Endothelial cell of umbilical vein (primary cell): ENCODE results near the gene ACTN1. TPM values are rescaled to one million over a fixed set of nuclear protein-coding genes. Genes with fewer than 3 reads are reported as not detected.

ENCODE experiments used
- BruUV-seq: library from RNA; stranded (reverse); fragments of 400-500 nt; replicated peaks from 2 replicates; lab custom pipeline; 2021; lab: Mats Ljungman, UMichigan
- CTCF ChIA-PET: fragments of 300-600, 350-600 bp; sonication (Branson Sonifier 250); formaldehyde crosslinking; loops from one replicate; lab custom pipeline; 2021; ENCODE audit warnings: antibody characterized with exemption, inconsistent platforms; lab: Charles Lee
- POLR2A ChIA-PET: fragments of 300-600, 350-600 bp; sonication (Branson Sonifier 250); formaldehyde crosslinking; loops from one replicate; lab custom pipeline; 2021; ENCODE audit warnings: antibody characterized with exemption, inconsistent platforms; lab: Charles Lee
- DNase-seq: peaks from one replicate; pipeline ENCODE4 v3.0.0-alpha.2; 2011; ENCODE audit warnings: low read depth, low spot score
- FAIRE-seq: peaks from 2 replicates; lab custom pipeline; 2011; peaks lifted over from hg19 to GRCh38; lab: Jason Lieb, UNC
- H2AFZ ChIP-seq: 2 replicates; pipeline ENCODE4 v1.6.0; 2012; ENCODE audit warnings: low read depth, low read length, control low read depth, inconsistent platforms
- H3K27ac ChIP-seq: 2 replicates; pipeline ENCODE4 v1.5.1; 2011; ENCODE audit warnings: low read depth, mild to moderate bottlenecking, control low read depth, low read length, moderate library complexity; ENCODE audit not compliant: insufficient read depth
- H3K27me3 ChIP-seq, 2 experiments: 2 replicates each; pipeline versions ENCODE4 v1.6.0 to v1.6.1; 2011; ENCODE audit warnings: low read length in 2 of 2, mixed read lengths in 1 of 2; ENCODE audit not compliant: control insufficient read depth in 2 of 2, insufficient read depth in 2 of 2
- H3K36me3 ChIP-seq, 2 experiments: 2 replicates in 1 of 2; 3 replicates in 1 of 2; pipeline ENCODE4 v1.5.1; 2011; ENCODE audit warnings: low read length in 2 of 2, mild to moderate bottlenecking in 1 of 2, moderate library complexity in 1 of 2; ENCODE audit not compliant: control insufficient read depth in 2 of 2, insufficient read depth in 2 of 2; ENCODE audit errors: extremely low read depth in 1 of 2
- H3K4me1 ChIP-seq: 3 replicates; pipeline ENCODE4 v1.5.1; 2011; ENCODE audit warnings: mild to moderate bottlenecking, low read length; ENCODE audit not compliant: control insufficient read depth, insufficient read depth; ENCODE audit errors: extremely low read depth
- H3K4me2 ChIP-seq: 2 replicates; pipeline ENCODE4 v1.6.1; 2011; ENCODE audit warnings: low read length, control low read depth, mixed read lengths; ENCODE audit not compliant: insufficient read depth
- H3K4me3 ChIP-seq, 3 experiments: fragments of 200-600 bp in 1 of 3; sonication (generic), shearing (Covaris generic) in 1 of 3; replicated peaks in 1 of 3; 2 replicates each; pipeline ENCODE4 v1.5.1; 2011 to 2016; ENCODE audit warnings: control low read depth in 3 of 3, low read length in 3 of 3, mild to moderate bottlenecking in 2 of 3, inconsistent platforms in 1 of 3, low read depth in 1 of 3, moderate library complexity in 1 of 3; ENCODE audit not compliant: insufficient read depth in 1 of 3
- H3K79me2 ChIP-seq: 2 replicates; pipeline ENCODE4 v1.6.0; 2012; ENCODE audit warnings: low read length, inconsistent platforms; ENCODE audit not compliant: control insufficient read depth, insufficient read depth
- H3K9ac ChIP-seq: replicated peaks from 2 replicates; pipeline ENCODE3; 2011; ENCODE audit warnings: low read length, control low read depth; ENCODE audit not compliant: insufficient read depth; ENCODE audit errors: extremely low read depth
- H3K9me1 ChIP-seq: replicated peaks from 3 replicates; pipeline ENCODE4 v1.6.0; 2011; ENCODE audit warnings: mild to moderate bottlenecking, low read length; ENCODE audit not compliant: control insufficient read depth, insufficient read depth; ENCODE audit errors: extremely low read depth
- H3K9me3 ChIP-seq: replicated peaks from 2 replicates; pipeline ENCODE4 v1.5.1; 2012; ENCODE audit warnings: low read length, inconsistent platforms; ENCODE audit not compliant: control insufficient read depth, insufficient read depth
- H4K20me1 ChIP-seq: replicated peaks from 2 replicates; pipeline ENCODE3; 2011; ENCODE audit warnings: mild to moderate bottlenecking, low read length; ENCODE audit not compliant: control insufficient read depth, insufficient read depth; ENCODE audit errors: extremely low read depth
- EZH2 ChIP-seq: IDR thresholded peaks from 2 replicates; pipeline ENCODE4 v1.6.1; 2012; ENCODE audit warnings: borderline replicate concordance, low read depth, mild to moderate bottlenecking, moderate library complexity, low read length, inconsistent platforms; ENCODE audit not compliant: severe bottlenecking
- FOS ChIP-seq: IDR thresholded peaks from 2 replicates; pipeline ENCODE4 v1.6.1; 2011; ENCODE audit warnings: mild to moderate bottlenecking, low read length, moderate library complexity, borderline replicate concordance; ENCODE audit not compliant: insufficient read depth
- GATA2 ChIP-seq: IDR thresholded peaks from 2 replicates; pipeline ENCODE4 v1.7.0; 2011; ENCODE audit warnings: low read depth, mild to moderate bottlenecking, moderate library complexity, mixed read lengths, low read length; ENCODE audit not compliant: insufficient read length, insufficient read depth
- JUN ChIP-seq: IDR thresholded peaks from 2 replicates; pipeline ENCODE4 v1.6.1; 2011; ENCODE audit warnings: borderline replicate concordance, low read depth; ENCODE audit not compliant: insufficient read length, insufficient read depth
- MYC ChIP-seq: IDR thresholded peaks from one replicate; pipeline ENCODE4 v1.6.1; 2011; ENCODE audit warnings: mild to moderate bottlenecking, low read depth, low read length
- POLR2A ChIP-seq: IDR thresholded peaks from 2 replicates; pipeline ENCODE4 v1.6.1; 2012; ENCODE audit warnings: low read depth, mild to moderate bottlenecking, control low read depth, low read length
- POLR2AphosphoS5 ChIP-seq: IDR thresholded peaks from 2 replicates; pipeline ENCODE4 v1.6.1; 2012; ENCODE audit warnings: low read depth, mild to moderate bottlenecking, control low read depth, low read length, moderate library complexity; ENCODE audit not compliant: insufficient read depth
- dilution Hi-C: fragments of 300-500 bp; cut with MboI; formaldehyde crosslinking; loops from one replicate; pipeline ENCODE4 v1.15.0; 2019; ENCODE audit warnings: low sequenced_read_pairs; ENCODE audit not compliant: extremely low pct_ligation_motif_present
- intact Hi-C: fragments of 100-400 bp; cut with micrococcal nuclease; formaldehyde crosslinking; loops from one replicate; pipeline ENCODE4 v1.10.0; 2022
- polyA plus RNA-seq, 4 experiments: library from polyadenylated mRNA; depleted of rRNA in 3 of 4; stranded (reverse) in 3 of 4; unstranded in 1 of 4; fragments of >200 nt; gene quantifications; 2 replicates each; pipeline versions ENCODE4 v1.2.1 to v1.2.3, GENCODE V29; 2011 to 2012; ENCODE audit warnings: missing spikeins in 1 of 4
- total RNA-seq: library from RNA; stranded (reverse); gene quantifications from 2 replicates; pipeline ENCODE4 v1.2.3, GENCODE V29; 2021
- TF ChIP-seq, protein P1 (sequence below): IDR thresholded peaks from 2 replicates; pipeline ENCODE4 v1.6.1; 2011; ENCODE audit not compliant: insufficient read depth, insufficient read length
- TF ChIP-seq, protein P2 (sequence below), 2 donors: IDR thresholded peaks; 1 replicate in 1 of 2; 2 replicates in 1 of 2; pipeline ENCODE4 v1.5.1; 2011; ENCODE audit warnings: low read length in 2 of 2, mild to moderate bottlenecking in 2 of 2, moderate library complexity in 2 of 2, control low read depth in 1 of 2, inconsistent platforms in 1 of 2, low read depth in 1 of 2; ENCODE audit not compliant: insufficient read depth in 1 of 2; ENCODE audit errors: extremely low read depth in 1 of 2

Gene ACTN1
- total and polyA plus RNA-seq, 2 donors (not counting 3 experiments of a cell fraction or from before 2014, with no cell fraction given), result 442 to 463 TPM

DNA sequence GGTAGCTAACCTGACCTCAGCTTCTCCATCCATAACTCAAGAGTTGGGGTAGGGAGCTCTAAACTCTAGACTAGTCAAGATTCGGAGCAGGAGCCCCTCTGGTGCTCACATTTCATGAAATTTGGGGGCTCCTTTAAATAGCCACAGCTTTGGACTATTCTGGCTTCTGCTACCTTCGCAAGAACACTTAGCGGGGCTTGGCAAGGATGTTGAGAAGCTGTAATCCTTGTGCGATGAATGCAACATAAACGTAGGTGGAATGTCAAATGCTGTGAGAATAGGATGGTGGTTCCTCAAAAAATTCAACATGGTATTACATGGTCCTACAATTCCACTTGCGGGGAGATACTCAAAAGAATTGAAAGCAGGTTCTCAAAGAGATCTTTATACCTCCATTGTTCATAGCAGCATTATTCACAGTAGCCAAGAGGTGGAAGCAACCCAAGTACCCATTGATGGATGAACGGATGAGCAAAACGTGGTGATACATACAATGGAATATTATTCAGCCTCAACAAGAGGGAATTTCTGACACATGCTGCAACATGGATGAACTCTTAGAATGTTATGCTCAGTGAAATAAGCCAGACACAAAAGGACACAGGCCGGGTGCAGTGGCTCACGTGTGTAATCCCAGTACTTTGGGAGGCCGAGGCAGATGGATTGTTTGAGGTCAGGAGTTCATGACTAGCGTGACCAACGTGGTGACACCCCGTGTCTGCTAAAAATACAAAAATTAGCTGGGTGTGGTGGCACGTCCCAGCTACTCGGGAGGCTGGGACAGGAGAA lies 73.8 kb downstream of the ACTN1 start:
- Histone ChIP-seq H3K79me2 (peaks cover 37% of the 10 kb centered on the region), H4K20me1 (no peaks in the 10 kb centered on the region), H3K9me3 (no peaks in the 10 kb centered on the region), H3K9me1 (no peaks in the 10 kb centered on the region), H3K27ac (no peak overlapping the region), H3K36me3 (peaks cover 58 to 66% of the 10 kb centered on the region in 2 experiments), H3K4me2 (no peak overlapping the region), H3K4me1 (no peaks in the 10 kb centered on the region), H3K27me3 (no peaks in the 10 kb centered on the region), H3K9ac (no peak overlapping the region), H2AFZ (no peak overlapping the region), H3K4me3 (no peak overlapping the region)
- POLR2A ChIA-PET, result no interaction called here
- FAIRE-seq (no peak), DNase-seq (no peak)
- dilution Hi-C loops, result no loop called here
- TF ChIP-seq, protein P1, sequence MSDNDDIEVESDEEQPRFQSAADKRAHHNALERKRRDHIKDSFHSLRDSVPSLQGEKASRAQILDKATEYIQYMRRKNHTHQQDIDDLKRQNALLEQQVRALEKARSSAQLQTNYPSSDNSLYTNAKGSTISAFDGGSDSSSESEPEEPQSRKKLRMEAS, result no peak
- TF ChIP-seq POLR2AphosphoS5, result no peak
- BruUV-seq, result no TSS peak
- CTCF ChIA-PET, result interaction anchor here (0.8 to 5.1 kb wide), 6 partner anchors 13 to 202 kb away, joined by 3 to 33 read pairs (median 4); no protein-coding TSS in a partner anchor
- intact Hi-C loops, result no loop called here

DNA sequence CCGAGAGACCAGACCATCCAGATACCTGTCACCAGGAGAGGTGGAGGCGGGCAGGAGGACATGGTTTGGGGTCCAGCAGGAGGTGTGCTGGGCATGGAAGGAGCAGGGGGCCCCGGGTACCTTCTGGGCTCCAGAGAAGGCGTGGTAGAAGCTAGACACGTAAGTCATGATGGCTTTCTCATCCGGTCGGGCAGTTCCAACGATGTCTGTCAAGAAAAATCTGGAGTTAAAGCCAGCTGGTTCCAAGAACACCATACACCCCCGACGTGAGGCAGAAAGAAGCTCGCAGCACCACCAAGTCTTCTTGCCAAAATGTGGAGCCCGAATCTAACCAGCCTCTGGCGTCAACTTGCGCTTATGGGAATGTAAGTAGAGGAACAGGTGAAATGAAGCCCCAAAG lies 76.7 kb downstream of the ACTN1 start:
- POLR2A ChIA-PET, result interaction anchor here (0.6 kb wide), 1 partner anchor 33 kb away, joined by 3 read pairs; no protein-coding TSS in a partner anchor
- Histone ChIP-seq H3K27ac (no peak overlapping the region), H3K9me3 (no peaks in the 10 kb centered on the region), H4K20me1 (no peaks in the 10 kb centered on the region), H3K4me1 (no peaks in the 10 kb centered on the region), H3K79me2 (peaks cover 19% of the 10 kb centered on the region), H3K36me3 (peaks cover 51 to 66% of the 10 kb centered on the region in 2 experiments), H3K4me3 (no peak overlapping the region), H3K4me2 (no peak overlapping the region), H3K27me3 (no peaks in the 10 kb centered on the region), H3K9me1 (no peaks in the 10 kb centered on the region), H3K9ac (no peak overlapping the region), H2AFZ (no peak overlapping the region)
- dilution Hi-C loops (no loop called here), intact Hi-C loops (no loop called here)
- FAIRE-seq (no peak), DNase-seq (no peak)
- CTCF ChIA-PET, result interaction anchor here (1.1 kb wide), 1 partner anchor 39 kb away, joined by 3 read pairs; no protein-coding TSS in a partner anchor
- TF ChIP-seq POLR2A, result no peak
- TF ChIP-seq POLR2AphosphoS5, result no peak
- no peak for TF ChIP-seq GATA2
- TF ChIP-seq MYC, result no peak
- TF ChIP-seq JUN, result no peak
- no peak for TF ChIP-seq EZH2
- no peak for TF ChIP-seq FOS
- TF ChIP-seq, protein P2, sequence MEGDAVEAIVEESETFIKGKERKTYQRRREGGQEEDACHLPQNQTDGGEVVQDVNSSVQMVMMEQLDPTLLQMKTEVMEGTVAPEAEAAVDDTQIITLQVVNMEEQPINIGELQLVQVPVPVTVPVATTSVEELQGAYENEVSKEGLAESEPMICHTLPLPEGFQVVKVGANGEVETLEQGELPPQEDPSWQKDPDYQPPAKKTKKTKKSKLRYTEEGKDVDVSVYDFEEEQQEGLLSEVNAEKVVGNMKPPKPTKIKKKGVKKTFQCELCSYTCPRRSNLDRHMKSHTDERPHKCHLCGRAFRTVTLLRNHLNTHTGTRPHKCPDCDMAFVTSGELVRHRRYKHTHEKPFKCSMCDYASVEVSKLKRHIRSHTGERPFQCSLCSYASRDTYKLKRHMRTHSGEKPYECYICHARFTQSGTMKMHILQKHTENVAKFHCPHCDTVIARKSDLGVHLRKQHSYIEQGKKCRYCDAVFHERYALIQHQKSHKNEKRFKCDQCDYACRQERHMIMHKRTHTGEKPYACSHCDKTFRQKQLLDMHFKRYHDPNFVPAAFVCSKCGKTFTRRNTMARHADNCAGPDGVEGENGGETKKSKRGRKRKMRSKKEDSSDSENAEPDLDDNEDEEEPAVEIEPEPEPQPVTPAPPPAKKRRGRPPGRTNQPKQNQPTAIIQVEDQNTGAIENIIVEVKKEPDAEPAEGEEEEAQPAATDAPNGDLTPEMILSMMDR (IDR thresholded peaks at IDR 0.05; ENCODE audit: extremely low read depth in 1 of 2, insufficient read depth in 1 of 2, low read depth in 1 of 2, low read length in 2 of 2), result no peak
- TF ChIP-seq, protein P1, result no peak
- no TSS peak for BruUV-seq
